Right forelimb (tissue), 1 donor: ENCODE data around the gene NAV3.

Experiments used
- DNase-seq: peaks from one replicate; pipeline ENCODE4 v3.0.0-alpha.2; 2018

The NAV3 gene

GRCh38 chr12:77996670-77997069 is 166.0 kb downstream of the NAV3 start:
- DNase-seq = no peak

GRCh38 chr12:77998236-77998786 is 167.6 kb downstream of the NAV3 start:
- no peak for DNase-seq

GRCh38 chr12:77999074-77999715 is 168.5 kb downstream of the NAV3 start:
- no peak for DNase-seq

- no peak for DNase-seq
These were observed 172.2 kb downstream of the NAV3 start for GRCh38 chr12:78002878-78003277.

- no peak for DNase-seq
These were observed 173.8 kb downstream of the NAV3 start for GRCh38 chr12:78004249-78005093.

GRCh38 chr12:78005094-78005492 is 174.4 kb downstream of the NAV3 start:
- no peak for DNase-seq

- no peak for DNase-seq
These were observed 176.5 kb downstream of the NAV3 start for GRCh38 chr12:78007173-78007572.

GRCh38 chr12:78009031-78009430 is 178.3 kb downstream of the NAV3 start:
- DNase-seq = no peak

GRCh38 chr12:78018171-78018910 is 187.6 kb downstream of the NAV3 start:
- no peak for DNase-seq

GRCh38 chr12:78018939-78019338 is 188.2 kb downstream of the NAV3 start:
- DNase-seq = no peak

GRCh38 chr12:78028426-78028825 is 197.7 kb downstream of the NAV3 start:
- no peak for DNase-seq

GRCh38 chr12:78034025-78034424 is 203.3 kb downstream of the NAV3 start:
- DNase-seq = no peak

- DNase-seq = no peak
These were observed 205.4 kb downstream of the NAV3 start for GRCh38 chr12:78035901-78036606.

GRCh38 chr12:78036874-78037273 is 206.2 kb downstream of the NAV3 start:
- no peak for DNase-seq

GRCh38 chr12:78037707-78038106 is 207.0 kb downstream of the NAV3 start:
- no peak for DNase-seq

GRCh38 chr12:78038541-78038940 is 207.8 kb downstream of the NAV3 start:
- DNase-seq = no peak

GRCh38 chr12:78038986-78039385 is 208.3 kb downstream of the NAV3 start:
- no peak for DNase-seq

GRCh38 chr12:78040111-78040510 is 209.4 kb downstream of the NAV3 start:
- DNase-seq = no peak

- DNase-seq = no peak
These were observed 220.1 kb downstream of the NAV3 start for GRCh38 chr12:78050790-78051189.

- DNase-seq = no peak
These were observed 224.9 kb downstream of the NAV3 start for GRCh38 chr12:78055545-78055944.

- no peak for DNase-seq
These were observed 226.4 kb downstream of the NAV3 start for GRCh38 chr12:78057075-78057474.

- no peak for DNase-seq
These were observed 229.5 kb downstream of the NAV3 start for GRCh38 chr12:78060186-78060585.

GRCh38 chr12:78062786-78063185 is 232.1 kb downstream of the NAV3 start:
- DNase-seq = no peak
